Large intestine (tissue), 3 donors: ENCODE data around the gene ALLC. TPM values are rescaled to one million over a fixed set of nuclear protein-coding genes. Genes with fewer than 3 reads are reported as not detected.

ENCODE experiments used
- DNase-seq, 2 donors: peaks; one replicate each; pipeline versions ENCODE4 v3.0.0 to v3.0.0-alpha.2; 2013
- H3K27ac ChIP-seq: one replicate; pipeline ENCODE4 v1.5.1; 2013; ENCODE audit warnings: low read length
- H3K27me3 ChIP-seq: 2 replicates; pipeline ENCODE4 v1.6.1; 2013; ENCODE audit warnings: low read length; ENCODE audit not compliant: control insufficient read depth, insufficient read depth
- H3K36me3 ChIP-seq: 2 replicates; pipeline ENCODE4 v1.6.1; 2013; ENCODE audit warnings: low read length; ENCODE audit not compliant: control insufficient read depth, insufficient read depth
- H3K4me1 ChIP-seq: one replicate; pipeline ENCODE4 v1.6.1; 2013; ENCODE audit warnings: low read length; ENCODE audit not compliant: control insufficient read depth, insufficient read depth
- H3K4me3 ChIP-seq: one replicate; pipeline ENCODE4 v1.5.1; 2013; ENCODE audit warnings: low read length
- H3K9me3 ChIP-seq: one replicate; pipeline ENCODE4 v1.6.1; 2013; ENCODE audit warnings: mild to moderate bottlenecking, low read depth, low read length, moderate library complexity; ENCODE audit not compliant: control insufficient read depth
- WGBS: methylation state at CpG from one replicate; pipeline ENCODE4 v1.1.5; 2013; ENCODE audit warnings: low lambda C conversion rate; ENCODE audit not compliant: insufficient coverage; 5-methylcytosine and 5-hydroxymethylcytosine counted together
- polyA plus RNA-seq: library from polyadenylated mRNA; unstranded; fragments of 120-200 nt; gene quantifications from one replicate; pipeline ENCODE4 v1.2.1, GENCODE V29; 2013

The ALLC gene
- polyA plus RNA-seq, 1 donor, result not detected

- H3K9me3 ChIP-seq, result no peaks in the 10 kb centered on the region
- WGBS, result no CpG with 5 or more reads among the region's 13 CpGs
- H3K4me3 ChIP-seq, result no peak overlapping the region
- H3K4me1 ChIP-seq, result no peaks in the 10 kb centered on the region
- no peak overlapping the region for H3K27ac ChIP-seq
- no peaks in the 10 kb centered on the region for H3K27me3 ChIP-seq
- H3K36me3 ChIP-seq, result no peaks in the 10 kb centered on the region
- no peak for DNase-seq
Observed at GRCh38 chr2:3641181-3641580, 16.8 kb upstream of the ALLC start.

GRCh38 chr2:3641841-3642421 lies 16.1 kb upstream of the ALLC start:
- no peaks in the 10 kb centered on the region for H3K9me3 ChIP-seq
- 80% methylated on average over 1 of the region's 26 CpGs for WGBS
- H3K4me1 ChIP-seq, result no peaks in the 10 kb centered on the region
- no peak for DNase-seq
- H3K27ac ChIP-seq, result no peak overlapping the region
- no peaks in the 10 kb centered on the region for H3K27me3 ChIP-seq
- no peaks in the 10 kb centered on the region for H3K36me3 ChIP-seq
- no peak overlapping the region for H3K4me3 ChIP-seq

GRCh38 chr2:3642521-3643215 lies 15.3 kb upstream of the ALLC start:
- no peak overlapping the region for H3K27ac ChIP-seq
- no peaks in the 10 kb centered on the region for H3K9me3 ChIP-seq
- no peak overlapping the region for H3K4me3 ChIP-seq
- no peaks in the 10 kb centered on the region for H3K4me1 ChIP-seq
- H3K36me3 ChIP-seq, result no peaks in the 10 kb centered on the region
- no peak for DNase-seq
- no peaks in the 10 kb centered on the region for H3K27me3 ChIP-seq
- no CpG with 5 or more reads among the region's 18 CpGs for WGBS

- no peaks in the 10 kb centered on the region for H3K36me3 ChIP-seq
- no peaks in the 10 kb centered on the region for H3K27me3 ChIP-seq
Observed at GRCh38 chr2:3643371-3644245, 14.4 kb upstream of the ALLC start.

GRCh38 chr2:3644246-3644525 lies 13.8 kb upstream of the ALLC start:
- H3K27ac ChIP-seq, result no peak overlapping the region
- H3K36me3 ChIP-seq, result no peaks in the 10 kb centered on the region
- no peaks in the 10 kb centered on the region for H3K27me3 ChIP-seq
- no peaks in the 10 kb centered on the region for H3K4me1 ChIP-seq
- no peaks in the 10 kb centered on the region for H3K9me3 ChIP-seq
- no peak overlapping the region for H3K4me3 ChIP-seq
- no peak for DNase-seq

More at GRCh38 chr2:3643371-3644245, 14.4 kb upstream of the ALLC start:
- WGBS, result no CpG with 5 or more reads among the region's 48 CpGs
- Histone ChIP-seq H3K27ac (no peak overlapping the region), H3K4me1 (no peaks in the 10 kb centered on the region), H3K9me3 (no peaks in the 10 kb centered on the region), H3K4me3 (no peak overlapping the region)
- DNase-seq, result no peak

GRCh38 chr2:3644891-3645605 lies 13.0 kb upstream of the ALLC start:
- Histone ChIP-seq H3K4me3 (no peak overlapping the region), H3K4me1 (no peaks in the 10 kb centered on the region), H3K36me3 (no peaks in the 10 kb centered on the region), H3K9me3 (no peaks in the 10 kb centered on the region), H3K27me3 (no peaks in the 10 kb centered on the region), H3K27ac (no peak overlapping the region)
- WGBS, result no CpG with 5 or more reads among the region's 15 CpGs
- no peak for DNase-seq

GRCh38 chr2:3645745-3646389 lies 12.1 kb upstream of the ALLC start:
- no peaks in the 10 kb centered on the region for H3K4me1 ChIP-seq
- H3K27ac ChIP-seq, result no peak overlapping the region
- no peaks in the 10 kb centered on the region for H3K27me3 ChIP-seq
- no peak for DNase-seq
- no CpG with 5 or more reads among the region's 10 CpGs for WGBS
- H3K9me3 ChIP-seq, result no peaks in the 10 kb centered on the region
- no peak overlapping the region for H3K4me3 ChIP-seq
- H3K36me3 ChIP-seq, result no peaks in the 10 kb centered on the region

GRCh38 chr2:3646446-3646845 lies 11.6 kb upstream of the ALLC start:
- H3K4me1 ChIP-seq, result peaks cover under 1% of the 10 kb centered on the region
- no peaks in the 10 kb centered on the region for H3K36me3 ChIP-seq
- H3K4me3 ChIP-seq, result no peak overlapping the region
- no CpG with 5 or more reads among the region's 8 CpGs for WGBS
- H3K9me3 ChIP-seq, result no peaks in the 10 kb centered on the region
- no peaks in the 10 kb centered on the region for H3K27me3 ChIP-seq
- no peak for DNase-seq
- H3K27ac ChIP-seq, result no peak overlapping the region

- DNase-seq, result no peak
- H3K4me1 ChIP-seq, result peaks cover 6% of the 10 kb centered on the region
- WGBS, result 97% methylated on average over 4 of the region's 13 CpGs
- H3K4me3 ChIP-seq, result no peak overlapping the region
- no peak overlapping the region for H3K27ac ChIP-seq
- H3K9me3 ChIP-seq, result no peaks in the 10 kb centered on the region
- no peaks in the 10 kb centered on the region for H3K36me3 ChIP-seq
- H3K27me3 ChIP-seq, result peaks cover 3% of the 10 kb centered on the region
Observed at GRCh38 chr2:3647246-3647645, 10.8 kb upstream of the ALLC start.
